Activated CD8-positive, alpha-beta memory T cell treated with anti-CD3 and anti-CD28 coated beads, Interleukin-2, amount 10 ng/mL, durations not matched to agents 7 days and 5 days (primary cell): ENCODE data around the gene PAN3. TPM values are rescaled to one million over a fixed set of nuclear protein-coding genes. Genes with fewer than 3 reads are reported as not detected.
"Not testable (repeated sequence)": the region's sequence is repeated elsewhere in the genome, so short reads cannot be mapped to it uniquely, and the experiment has no call there.

ENCODE experiments used
- ATAC-seq: fragments of 150-1000 bp; cut with Tn5 transposase; one replicate; pipeline ENCODE4 v1.10.0; 2021; ENCODE audit warnings: moderate library complexity
- CTCF ChIA-PET: fragments of 350-600 bp; sonication (Branson Sonifier 250); formaldehyde crosslinking; loops from one replicate; lab custom pipeline; 2021; ENCODE audit warnings: antibody characterized with exemption; lab: Charles Lee
- DNase-seq: peaks from one replicate; pipeline ENCODE4 v3.0.0-alpha.2; 2020
- H3K27ac Mint-ChIP-seq: one replicate; pipeline ENCODE4 v1.8.0; 2021; ENCODE audit warnings: mild to moderate bottlenecking, mixed read lengths
- H3K27me3 Mint-ChIP-seq: one replicate; pipeline ENCODE4 v1.8.0; 2021; ENCODE audit warnings: mixed read lengths
- H3K36me3 Mint-ChIP-seq: one replicate; pipeline ENCODE4 v1.8.0; 2021; ENCODE audit warnings: mild to moderate bottlenecking, mixed read lengths
- H3K4me1 Mint-ChIP-seq: one replicate; pipeline ENCODE4 v1.8.0; 2021; ENCODE audit warnings: mixed read lengths
- H3K4me3 Mint-ChIP-seq: one replicate; pipeline ENCODE4 v1.8.0; 2021; ENCODE audit warnings: mild to moderate bottlenecking, moderate library complexity, mixed read lengths
- H3K9me3 Mint-ChIP-seq: one replicate; pipeline ENCODE4 v1.8.0; 2022; ENCODE audit warnings: low read depth, mixed read lengths
- total RNA-seq, 2 experiments: library from RNA; stranded (reverse); gene quantifications; one replicate each; pipeline ENCODE4 v1.2.3, GENCODE V29; 2021

The PAN3 gene
- total RNA-seq, 2 experiments from 2014 or later: 34.1 to 40.7 TPM

- CTCF ChIA-PET: no interaction called here
- Mint-ChIP-seq H3K9me3 (no peaks in the 10 kb centered on the region), H3K4me3 (no peak overlapping the region), H3K4me1 (peaks cover 8% of the 10 kb centered on the region), H3K36me3 (no peaks in the 10 kb centered on the region), H3K27me3 (peaks cover 10% of the 10 kb centered on the region), H3K27ac (no peak overlapping the region)
- ATAC-seq: no peak
- DNase-seq: no peak
These were observed 20.5 kb upstream of the PAN3 start for GRCh38 chr13:28117689-28118377.

GRCh38 chr13:28120317-28120716, 18.0 kb upstream of the PAN3 start:
- H3K27ac Mint-ChIP-seq: no peak overlapping the region
- H3K4me1 Mint-ChIP-seq: peaks cover 8% of the 10 kb centered on the region
- no peaks in the 10 kb centered on the region for H3K36me3 Mint-ChIP-seq
- H3K27me3 Mint-ChIP-seq: peaks cover 10% of the 10 kb centered on the region
- CTCF ChIA-PET: no interaction called here
- H3K9me3 Mint-ChIP-seq: no peaks in the 10 kb centered on the region
- ATAC-seq (no peak), DNase-seq (no peak)
- no peak overlapping the region for H3K4me3 Mint-ChIP-seq

GRCh38 chr13:28121224-28121623, 17.1 kb upstream of the PAN3 start:
- no peak for ATAC-seq
- Mint-ChIP-seq H3K4me1 (peaks cover 8% of the 10 kb centered on the region), H3K4me3 (no peak overlapping the region), H3K27me3 (peaks cover 9% of the 10 kb centered on the region), H3K9me3 (no peaks in the 10 kb centered on the region), H3K36me3 (no peaks in the 10 kb centered on the region), H3K27ac (no peak overlapping the region)
- CTCF ChIA-PET: interaction anchor here (0.7 kb wide), 1 partner anchor 1191 kb away, joined by 3 read pairs; no protein-coding TSS in a partner anchor
- no peak for DNase-seq

GRCh38 chr13:28128030-28128429, 10.3 kb upstream of the PAN3 start:
- CTCF ChIA-PET: no interaction called here
- Mint-ChIP-seq H3K4me1 (no peaks in the 10 kb centered on the region), H3K36me3 (no peaks in the 10 kb centered on the region), H3K27me3 (no peaks in the 10 kb centered on the region), H3K27ac (no peak overlapping the region), H3K4me3 (no peak overlapping the region), H3K9me3 (no peaks in the 10 kb centered on the region)
- DNase-seq: no peak
- ATAC-seq: no peak

- no peaks in the 10 kb centered on the region for H3K27me3 Mint-ChIP-seq
- H3K9me3 Mint-ChIP-seq: no peaks in the 10 kb centered on the region
- H3K4me3 Mint-ChIP-seq: no peak overlapping the region
- H3K27ac Mint-ChIP-seq: no peak overlapping the region
- ATAC-seq: no peak
- no peak for DNase-seq
- H3K36me3 Mint-ChIP-seq: no peaks in the 10 kb centered on the region
- H3K4me1 Mint-ChIP-seq: no peaks in the 10 kb centered on the region
- CTCF ChIA-PET: no interaction called here
These were observed 9.4 kb upstream of the PAN3 start for GRCh38 chr13:28128926-28129325.

GRCh38 chr13:28129911-28130693, 8.2 kb upstream of the PAN3 start:
- no peaks in the 10 kb centered on the region for H3K9me3 Mint-ChIP-seq
- no peaks in the 10 kb centered on the region for H3K36me3 Mint-ChIP-seq
- H3K27me3 Mint-ChIP-seq: no peaks in the 10 kb centered on the region
- DNase-seq (no peak), ATAC-seq (no peak)
- no peak overlapping the region for H3K4me3 Mint-ChIP-seq
- H3K4me1 Mint-ChIP-seq: no peaks in the 10 kb centered on the region
- H3K27ac Mint-ChIP-seq: no peak overlapping the region
- CTCF ChIA-PET: no interaction called here

- H3K27ac Mint-ChIP-seq: no peak overlapping the region
- CTCF ChIA-PET: no interaction called here
- H3K27me3 Mint-ChIP-seq: no peaks in the 10 kb centered on the region
- no peak for DNase-seq
- H3K9me3 Mint-ChIP-seq: no peaks in the 10 kb centered on the region
- peaks cover 2% of the 10 kb centered on the region for H3K4me1 Mint-ChIP-seq
- no peaks in the 10 kb centered on the region for H3K36me3 Mint-ChIP-seq
- H3K4me3 Mint-ChIP-seq: no peak overlapping the region
- ATAC-seq: no peak
These were observed 6.7 kb upstream of the PAN3 start for GRCh38 chr13:28131646-28132045.

GRCh38 chr13:28136916-28137315, 1.4 kb upstream of the PAN3 start:
- peaks cover 28% of the 10 kb centered on the region for H3K4me1 Mint-ChIP-seq
- DNase-seq (no peak), ATAC-seq (no peak)
- peaks cover 3% of the 10 kb centered on the region for H3K36me3 Mint-ChIP-seq
- CTCF ChIA-PET: interaction anchor here (1.1 kb wide), 1 partner anchor 64 kb away, joined by 3 read pairs; no protein-coding TSS in a partner anchor
- no peaks in the 10 kb centered on the region for H3K27me3 Mint-ChIP-seq
- H3K4me3 Mint-ChIP-seq: peak overlapping the region; percentile 82
- peak overlapping the region; percentile 95 for H3K27ac Mint-ChIP-seq
- H3K9me3 Mint-ChIP-seq: no peaks in the 10 kb centered on the region

- no peak for ATAC-seq
- Mint-ChIP-seq H3K36me3 (peaks cover 5% of the 10 kb centered on the region), H3K9me3 (no peaks in the 10 kb centered on the region), H3K4me3 (peak overlapping the region; percentile 82), H3K27ac (peak overlapping the region; percentile 95), H3K4me1 (peaks cover 32% of the 10 kb centered on the region), H3K27me3 (no peaks in the 10 kb centered on the region)
- CTCF ChIA-PET: no interaction called here
- DNase-seq: no peak
These were observed 749 bp upstream of the PAN3 start for GRCh38 chr13:28137596-28137995.

GRCh38 chr13:28138756-28139470, 568 bp downstream of the PAN3 start:
- CTCF ChIA-PET: no interaction called here
- Mint-ChIP-seq H3K9me3 (no peaks in the 10 kb centered on the region), H3K4me1 (peaks cover 37% of the 10 kb centered on the region), H3K4me3 (peak overlapping the region; percentile 82), H3K36me3 (peaks cover 7% of the 10 kb centered on the region), H3K27ac (peak overlapping the region; percentile 88), H3K27me3 (no peaks in the 10 kb centered on the region)
- peak; percentile 74 for ATAC-seq
- DNase-seq: peak; percentile 92

- DNase-seq (no peak), ATAC-seq (no peak)
- no peaks in the 10 kb centered on the region for H3K9me3 Mint-ChIP-seq
- CTCF ChIA-PET: no interaction called here
- no peaks in the 10 kb centered on the region for H3K27me3 Mint-ChIP-seq
- peaks cover 12% of the 10 kb centered on the region for H3K36me3 Mint-ChIP-seq
- peak overlapping the region; percentile 44 for H3K27ac Mint-ChIP-seq
- H3K4me3 Mint-ChIP-seq: peak overlapping the region; percentile 82
- H3K4me1 Mint-ChIP-seq: peaks cover 37% of the 10 kb centered on the region
These were observed 2.2 kb downstream of the PAN3 start for GRCh38 chr13:28140433-28141125.

- DNase-seq, H3K4me3 Mint-ChIP-seq, ATAC-seq, H3K27ac Mint-ChIP-seq, H3K9me3 Mint-ChIP-seq, CTCF ChIA-PET, H3K27me3 Mint-ChIP-seq: not testable (repeated sequence)
- Mint-ChIP-seq H3K36me3 (peaks cover 12% of the 10 kb centered on the region), H3K4me1 (peaks cover 35% of the 10 kb centered on the region)
These were observed 3.2 kb downstream of the PAN3 start for GRCh38 chr13:28141542-28141941.

- Mint-ChIP-seq H3K9me3 (no peaks in the 10 kb centered on the region), H3K27me3 (no peaks in the 10 kb centered on the region), H3K4me3 (no peak overlapping the region), H3K27ac (no peak overlapping the region), H3K4me1 (peaks cover 20% of the 10 kb centered on the region), H3K36me3 (peaks cover 11% of the 10 kb centered on the region)
- ATAC-seq (no peak), DNase-seq (no peak)
- CTCF ChIA-PET: no interaction called here
These were observed 6.7 kb downstream of the PAN3 start for GRCh38 chr13:28145049-28145448.
